Mesenchymal stem cell (in vitro differentiated cells and primary cell): ENCODE measurements around the gene ZNF382.
A peak's percentile ranks its signal among the peaks of the same experiment; 100 is the strongest.

ENCODE experiments used
- DNase-seq: peaks from one replicate; pipeline ENCODE4 v3.0.0-alpha.2; 2013
- H2AFZ ChIP-seq: one replicate; pipeline ENCODE4 v1.6.1; 2013; ENCODE audit warnings: low read depth, mild to moderate bottlenecking, control low read depth, inconsistent platforms, low read length, moderate library complexity
- H2AK5ac ChIP-seq: 2 replicates; pipeline ENCODE4 v1.6.1; 2013; ENCODE audit warnings: low read length, moderate library complexity, mild to moderate bottlenecking, inconsistent platforms; ENCODE audit not compliant: severe bottlenecking
- H2BK120ac ChIP-seq: one replicate; pipeline ENCODE4 v1.6.1; 2013; ENCODE audit warnings: low read depth, mild to moderate bottlenecking, inconsistent platforms, low read length, moderate library complexity
- H2BK12ac ChIP-seq, 2 experiments: one replicate each; pipeline ENCODE4 v1.6.1; 2013; ENCODE audit warnings: inconsistent platforms in 2 of 2, low read length in 2 of 2, mild to moderate bottlenecking in 2 of 2, moderate library complexity in 2 of 2, control low read depth in 1 of 2
- H2BK15ac ChIP-seq: one replicate; pipeline ENCODE4 v1.6.1; 2013; ENCODE audit warnings: mild to moderate bottlenecking, low read depth, inconsistent platforms; ENCODE audit not compliant: poor library complexity, severe bottlenecking
- H2BK5ac ChIP-seq: 2 replicates; pipeline ENCODE4 v1.6.1; 2013; ENCODE audit warnings: low read depth, mild to moderate bottlenecking, low read length, control low read depth, inconsistent platforms; ENCODE audit not compliant: poor library complexity, severe bottlenecking
- H3K14ac ChIP-seq, 2 experiments: one replicate each; pipeline ENCODE4 v1.6.1; 2013; ENCODE audit warnings: inconsistent platforms in 2 of 2, low read length in 2 of 2, control low read depth in 1 of 2, mild to moderate bottlenecking in 1 of 2, moderate library complexity in 1 of 2
- H3K18ac ChIP-seq, 2 experiments: one replicate each; pipeline ENCODE4 v1.6.1; 2013; ENCODE audit warnings: inconsistent platforms in 2 of 2, low read length in 2 of 2, control low read depth in 1 of 2, low read depth in 1 of 2, mild to moderate bottlenecking in 1 of 2
- H3K23ac ChIP-seq, 2 experiments: one replicate each; pipeline ENCODE4 v1.6.1; 2013; ENCODE audit warnings: inconsistent platforms in 2 of 2, low read length in 2 of 2, mild to moderate bottlenecking in 2 of 2, moderate library complexity in 2 of 2, control low read depth in 1 of 2
- H3K27ac ChIP-seq: 2 replicates; pipeline ENCODE4 v1.5.1; 2013; ENCODE audit warnings: mild to moderate bottlenecking, moderate library complexity, low read length, control low read depth, inconsistent platforms; ENCODE audit not compliant: poor library complexity, severe bottlenecking
- H3K27me3 ChIP-seq, 2 experiments: 2 replicates each; pipeline versions ENCODE4 v1.6.1 to v1.7.0; 2013; ENCODE audit warnings: low read length in 2 of 2, mild to moderate bottlenecking in 2 of 2, moderate library complexity in 2 of 2, control low read depth in 1 of 2, inconsistent platforms in 1 of 2; ENCODE audit not compliant: control insufficient read depth in 1 of 2, insufficient read depth in 1 of 2
- H3K36me3 ChIP-seq, 2 experiments: 2 replicates each; pipeline versions ENCODE4 v1.6.1 to v1.7.0; 2013; ENCODE audit warnings: low read length in 2 of 2, control low read depth in 1 of 2, inconsistent platforms in 1 of 2, low read depth in 1 of 2, mild to moderate bottlenecking in 1 of 2; ENCODE audit not compliant: insufficient read depth in 2 of 2, control insufficient read depth in 1 of 2
- H3K4ac ChIP-seq, 2 experiments: one replicate each; pipeline ENCODE4 v1.6.1; 2013; ENCODE audit warnings: inconsistent platforms in 2 of 2, low read length in 2 of 2, mild to moderate bottlenecking in 2 of 2, moderate library complexity in 2 of 2, control low read depth in 1 of 2, low read depth in 1 of 2
- H3K4me1 ChIP-seq: 2 replicates; pipeline ENCODE4 v1.6.1; 2013; ENCODE audit warnings: low read depth, low read length, control low read depth; ENCODE audit not compliant: control insufficient read depth, insufficient read depth
- H3K4me2 ChIP-seq: 2 replicates; pipeline ENCODE4 v1.6.1; 2013; ENCODE audit warnings: low read length, mild to moderate bottlenecking, inconsistent platforms; ENCODE audit not compliant: poor library complexity, severe bottlenecking
- H3K4me3 ChIP-seq, 2 experiments: 2 replicates each; pipeline versions ENCODE4 v1.5.1 to v1.7.0; 2013; ENCODE audit warnings: low read length in 2 of 2, mild to moderate bottlenecking in 2 of 2, control low read depth in 1 of 2, low read depth in 1 of 2; ENCODE audit not compliant: insufficient read depth in 1 of 2
- H3K79me1 ChIP-seq: replicated peaks from 2 replicates; pipeline ENCODE4 v1.6.1; 2013; ENCODE audit warnings: mild to moderate bottlenecking, control low read depth, low read length, inconsistent platforms; ENCODE audit not compliant: poor library complexity, severe bottlenecking
- H3K9ac ChIP-seq: 2 replicates; pipeline ENCODE4 v1.7.0; 2013; ENCODE audit warnings: mild to moderate bottlenecking, low read length, moderate library complexity
- H3K9me3 ChIP-seq: 2 replicates; pipeline ENCODE4 v1.7.0; 2013; ENCODE audit warnings: mild to moderate bottlenecking, low read length; ENCODE audit not compliant: control insufficient read depth
- H4K8ac ChIP-seq: one replicate; pipeline ENCODE4 v1.6.1; 2013; ENCODE audit warnings: inconsistent platforms, mild to moderate bottlenecking, low read length, moderate library complexity
- H4K91ac ChIP-seq: one replicate; pipeline ENCODE4 v1.6.1; 2013; ENCODE audit warnings: mild to moderate bottlenecking, low read length, inconsistent platforms
- WGBS: methylation state at CpG from one replicate; pipeline ENCODE4 v1.1.7; 2013; ENCODE audit warnings: mixed read lengths; 5-methylcytosine and 5-hydroxymethylcytosine counted together

Gene ZNF382

DNA sequence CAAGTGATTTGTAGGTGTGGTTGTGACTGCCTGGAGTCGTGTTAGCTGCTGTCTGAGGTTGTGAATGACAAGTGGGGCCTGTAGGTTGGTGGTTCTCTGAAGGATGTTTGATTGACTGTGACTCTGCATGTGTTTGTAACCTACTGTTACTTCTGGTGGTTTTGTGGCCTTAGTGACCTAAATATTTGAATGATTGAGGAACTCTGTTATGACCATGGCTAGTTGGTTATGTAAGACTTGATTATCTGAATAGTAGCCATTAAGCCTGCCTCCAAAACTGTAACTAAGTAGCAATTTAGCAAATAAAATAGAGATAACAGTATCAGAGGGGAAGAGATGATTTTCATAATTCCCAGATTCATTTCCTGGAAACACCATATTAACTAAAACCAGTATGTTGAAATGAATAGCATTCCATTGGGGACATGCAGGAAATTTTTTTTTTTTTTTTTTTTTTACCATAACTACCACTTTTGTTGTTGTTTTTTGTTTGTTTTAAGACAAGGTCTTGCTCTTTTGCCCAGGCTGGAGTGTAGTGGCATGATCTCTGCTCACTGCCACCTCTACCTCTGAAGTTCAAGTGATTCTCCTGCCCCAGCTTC, 865 bp downstream of the ZNF382 start:
- Histone ChIP-seq H3K4ac (peak overlapping the region in 1 of 2 experiments; percentile 32), H3K4me3 (peak overlapping the region; percentile 79 to 81), H3K36me3 (peaks cover 10 to 14% of the 10 kb centered on the region in 2 experiments), H2BK12ac (no peak overlapping the region), H4K8ac (peak overlapping the region; percentile 86), H2BK15ac (no peak overlapping the region), H3K14ac (peak overlapping the region in 1 of 2 experiments; percentile 53), H3K4me2 (peak overlapping the region; percentile 55), H3K4me1 (peaks cover 2% of the 10 kb centered on the region), H4K91ac (no peak overlapping the region), H3K79me1 (peaks cover 22% of the 10 kb centered on the region), H3K27ac (no peak overlapping the region), H3K27me3 (no peaks in the 10 kb centered on the region), H2BK120ac (no peak overlapping the region), H3K18ac (no peak overlapping the region), H3K9me3 (peaks cover 54% of the 10 kb centered on the region), H2AFZ (peak overlapping the region; percentile 83), H2BK5ac (no peak overlapping the region), H3K23ac (no peak overlapping the region), H3K9ac (peak overlapping the region; percentile 87), H2AK5ac (no peak overlapping the region)
- DNase-seq, result no peak
- WGBS, result 5% methylated on average over 1 of the region's 1 CpG

DNA sequence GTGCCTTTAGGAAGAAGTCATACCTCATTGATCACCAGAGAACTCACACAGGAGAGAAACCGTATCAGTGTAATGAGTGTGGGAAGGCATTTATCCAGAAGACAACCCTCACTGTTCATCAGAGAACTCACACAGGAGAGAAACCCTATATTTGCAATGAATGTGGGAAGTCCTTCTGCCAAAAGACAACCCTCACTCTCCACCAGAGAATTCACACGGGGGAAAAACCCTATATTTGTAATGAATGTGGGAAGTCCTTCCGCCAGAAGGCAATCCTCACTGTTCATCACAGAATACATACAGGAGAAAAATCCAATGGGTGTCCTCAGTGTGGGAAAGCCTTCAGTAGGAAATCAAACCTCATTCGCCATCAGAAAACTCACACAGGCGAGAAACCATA, 21.9 kb downstream of the ZNF382 start:
- DNase-seq, result no peak
- Histone ChIP-seq H2AFZ (no peak overlapping the region), H3K4me1 (no peaks in the 10 kb centered on the region), H2BK5ac (no peak overlapping the region), H3K27me3 (no peaks in the 10 kb centered on the region), H3K4me3 (peak overlapping the region in 1 of 2 experiments; percentile 43), H2BK12ac (no peak overlapping the region), H3K9me3 (peaks cover 90% of the 10 kb centered on the region), H4K91ac (no peak overlapping the region), H3K18ac (no peak overlapping the region), H3K9ac (no peak overlapping the region), H3K14ac (no peak overlapping the region), H3K4ac (no peak overlapping the region), H3K23ac (no peak overlapping the region), H3K79me1 (no peaks in the 10 kb centered on the region), H2AK5ac (no peak overlapping the region), H4K8ac (no peak overlapping the region), H3K36me3 (peaks cover 3 to 12% of the 10 kb centered on the region in 2 experiments), H2BK120ac (no peak overlapping the region), H2BK15ac (no peak overlapping the region), H3K27ac (no peak overlapping the region), H3K4me2 (no peak overlapping the region)
- 100% methylated on average over 1 of the region's 5 CpGs for WGBS

DNA sequence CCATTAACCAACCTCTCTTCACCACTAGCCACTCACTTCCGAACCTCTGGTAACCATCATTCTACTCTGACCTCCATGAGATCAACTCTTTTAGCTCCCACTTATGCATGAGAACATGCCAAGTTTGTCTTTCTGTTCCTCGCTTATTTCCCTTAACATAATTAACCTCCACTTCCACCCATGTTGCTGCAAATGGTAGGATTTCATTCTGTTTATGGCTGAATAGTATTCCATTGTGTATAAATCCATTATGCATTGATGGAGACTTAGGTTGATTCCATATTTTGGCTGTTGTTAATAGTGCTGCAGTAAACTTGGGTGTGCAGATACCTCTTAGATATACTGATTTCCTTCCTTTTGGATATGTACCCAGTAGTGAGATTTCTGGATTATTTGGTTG, 30.2 kb downstream of the ZNF382 start:
- Histone ChIP-seq H3K4me1 (no peaks in the 10 kb centered on the region), H4K91ac (no peak overlapping the region), H2AK5ac (no peak overlapping the region), H3K18ac (no peak overlapping the region), H3K27me3 (no peaks in the 10 kb centered on the region), H2BK12ac (no peak overlapping the region), H3K9me3 (peaks cover 87% of the 10 kb centered on the region), H2BK15ac (no peak overlapping the region), H3K4ac (no peak overlapping the region), H3K36me3 (peaks cover 0 to 26% of the 10 kb centered on the region in 2 experiments), H3K27ac (no peak overlapping the region), H3K14ac (no peak overlapping the region), H2BK5ac (no peak overlapping the region), H4K8ac (no peak overlapping the region), H3K9ac (no peak overlapping the region), H3K4me3 (peak overlapping the region in 1 of 2 experiments; percentile 18), H3K23ac (no peak overlapping the region), H3K4me2 (no peak overlapping the region), H2AFZ (no peak overlapping the region), H2BK120ac (no peak overlapping the region), H3K79me1 (no peaks in the 10 kb centered on the region)
- DNase-seq, result no peak
- WGBS, result 89% methylated on average over 2 of the region's 2 CpGs

- Histone ChIP-seq H3K36me3 (peaks cover 14 to 45% of the 10 kb centered on the region in 2 experiments), H3K14ac (no peak overlapping the region), H3K27ac (no peak overlapping the region), H2BK120ac (no peak overlapping the region), H2BK5ac (no peak overlapping the region), H3K23ac (no peak overlapping the region), H3K4me1 (no peaks in the 10 kb centered on the region), H3K9ac (no peak overlapping the region), H3K79me1 (no peaks in the 10 kb centered on the region), H3K9me3 (peaks cover 92% of the 10 kb centered on the region), H2AFZ (no peak overlapping the region), H3K18ac (no peak overlapping the region), H4K91ac (no peak overlapping the region), H4K8ac (no peak overlapping the region), H3K4me2 (no peak overlapping the region), H2AK5ac (no peak overlapping the region), H2BK15ac (no peak overlapping the region), H3K4me3 (peak overlapping the region in 1 of 2 experiments; percentile 45), H2BK12ac (no peak overlapping the region), H3K4ac (no peak overlapping the region), H3K27me3 (no peaks in the 10 kb centered on the region)
- 100% methylated on average over 1 of the region's 5 CpGs for WGBS
- peak; percentile 16 for DNase-seq
These were observed 33.9 kb downstream of the ZNF382 start for GRCh38 chr19:36638862-36639510.
